ENCODE data around the gene CD52.
A peak's percentile ranks its signal among the peaks of the same experiment; 100 is the strongest.
"Not testable (repeated sequence)": the region's sequence is repeated elsewhere in the genome, so short reads cannot be mapped to it uniquely, and the experiment has no call there.

Gene CD52

GRCh38 chr1:26284597-26285347 lies 33.0 kb upstream of the CD52 start:
- peak; percentile 92 to 99 for DNase-seq

DNA sequence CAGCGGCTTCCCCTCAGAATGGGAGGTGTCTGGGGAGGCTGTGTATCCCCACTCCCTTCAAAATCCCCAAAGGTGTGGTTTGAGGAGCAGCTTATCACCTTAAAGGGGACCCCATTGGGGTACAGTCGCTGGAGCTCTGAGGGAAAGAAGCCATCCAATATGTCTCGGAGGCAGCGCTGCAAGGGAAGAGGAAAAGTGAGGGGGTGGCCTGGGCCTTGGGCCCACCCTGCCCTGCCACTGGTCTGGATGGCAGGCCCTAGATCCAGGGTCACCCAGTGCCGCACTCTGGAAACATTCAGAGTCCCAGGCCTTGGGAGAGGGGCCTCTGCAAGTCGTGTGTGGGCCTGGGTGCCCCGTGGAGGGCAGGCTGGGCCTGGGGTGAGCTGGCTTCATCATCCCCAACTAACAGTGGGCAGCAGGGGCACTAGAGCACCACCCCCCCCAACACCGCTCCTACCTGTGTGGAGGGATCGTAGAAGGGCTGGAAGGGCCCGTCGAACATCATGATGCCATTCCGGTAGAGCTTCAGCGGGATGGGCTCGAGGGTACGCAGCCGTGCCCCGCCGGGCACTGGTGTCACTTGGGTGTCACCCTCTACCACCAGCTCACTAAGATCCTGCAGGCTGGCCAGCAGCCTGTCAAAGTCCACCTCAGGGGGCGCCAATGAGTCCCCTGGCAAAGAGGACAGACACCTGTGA lies 32.2 kb upstream of the CD52 start:
- DNase-seq = no peak

GRCh38 chr1:26286064-26286416 lies 31.7 kb upstream of the CD52 start:
- DNase-seq = no peak

DNA sequence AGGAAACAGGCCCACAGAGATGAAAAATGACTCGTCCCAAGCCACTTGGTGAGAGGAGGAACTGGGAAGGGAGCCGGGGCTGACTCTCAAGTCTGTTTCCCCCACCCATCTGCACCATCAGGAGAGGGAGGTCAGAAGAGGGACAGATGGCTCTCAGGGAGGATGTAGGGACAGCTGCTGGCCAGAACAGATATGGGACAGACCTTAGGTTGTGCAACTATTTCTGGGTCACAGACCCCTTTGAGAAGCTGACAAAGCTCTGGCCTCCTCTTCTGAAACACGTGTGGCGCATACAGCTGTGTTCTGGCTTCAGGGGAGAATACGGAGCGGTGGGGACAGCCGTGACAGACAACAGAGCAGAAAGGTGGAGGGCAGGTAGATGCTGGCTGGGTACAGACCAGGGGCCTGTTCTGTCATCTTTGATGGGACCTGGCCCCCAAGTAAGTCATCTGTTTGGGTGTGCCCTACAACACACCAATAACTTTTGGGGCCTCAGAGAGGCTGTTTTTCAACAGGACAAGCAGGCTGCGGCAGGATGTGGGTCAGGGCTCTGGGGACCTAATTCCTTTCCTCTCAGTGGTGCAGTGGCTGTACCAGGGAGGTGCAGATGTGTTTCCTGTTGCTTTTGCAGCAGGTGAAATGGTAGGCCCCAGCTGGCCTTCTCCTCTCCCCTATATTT lies 30.6 kb upstream of the CD52 start:
- peak in 1 of 2 experiments; percentile 47 for DNase-seq

GRCh38 chr1:26287811-26288210 lies 29.9 kb upstream of the CD52 start:
- no peak for DNase-seq

GRCh38 chr1:26288311-26288941 lies 29.3 kb upstream of the CD52 start:
- peak; percentile 57 to 82 for DNase-seq

DNA sequence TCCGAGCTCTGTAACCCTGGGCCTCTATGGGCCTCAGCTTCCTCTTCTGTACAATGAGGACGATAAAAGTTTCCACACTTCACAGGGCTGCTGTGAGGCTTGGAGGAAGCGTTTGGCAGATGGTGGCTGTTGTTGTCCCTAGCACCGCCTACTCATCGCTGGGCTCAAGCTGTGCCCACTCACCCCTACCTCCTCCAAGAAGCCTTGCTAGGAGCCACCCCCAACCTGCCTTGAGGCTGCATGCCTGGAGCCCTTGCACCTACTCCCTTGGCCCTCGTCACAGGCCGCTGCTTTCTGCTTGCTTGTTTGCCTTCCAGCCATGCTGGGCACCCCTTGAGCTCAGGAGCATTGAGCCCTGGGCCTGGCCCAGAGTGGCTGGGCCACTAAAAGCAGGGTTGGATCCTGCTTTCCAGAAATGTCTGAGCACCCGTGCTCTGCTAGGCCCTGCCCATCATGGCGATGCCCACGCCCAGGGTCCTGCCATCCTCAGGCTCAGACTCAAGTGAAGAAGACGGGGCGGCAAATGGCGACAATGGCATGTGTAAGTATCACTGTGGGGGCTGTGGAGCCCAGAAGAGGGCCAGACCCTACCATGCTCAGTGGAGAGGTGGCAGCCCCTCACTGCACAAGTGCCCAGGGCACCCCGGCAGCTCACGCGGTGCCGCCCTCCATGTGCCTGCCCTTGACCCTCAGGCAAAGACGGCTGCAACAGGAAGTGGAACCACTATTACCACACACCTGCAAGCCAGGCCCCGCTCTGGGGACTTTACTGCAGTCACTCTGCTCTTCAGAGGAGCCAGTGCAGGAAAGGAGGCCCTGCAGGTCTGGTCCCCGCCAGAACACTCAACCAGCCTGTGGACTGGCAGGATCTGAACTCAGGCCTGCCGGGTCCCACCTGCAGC lies 28.3 kb upstream of the CD52 start:
- DNase-seq = no peak

DNA sequence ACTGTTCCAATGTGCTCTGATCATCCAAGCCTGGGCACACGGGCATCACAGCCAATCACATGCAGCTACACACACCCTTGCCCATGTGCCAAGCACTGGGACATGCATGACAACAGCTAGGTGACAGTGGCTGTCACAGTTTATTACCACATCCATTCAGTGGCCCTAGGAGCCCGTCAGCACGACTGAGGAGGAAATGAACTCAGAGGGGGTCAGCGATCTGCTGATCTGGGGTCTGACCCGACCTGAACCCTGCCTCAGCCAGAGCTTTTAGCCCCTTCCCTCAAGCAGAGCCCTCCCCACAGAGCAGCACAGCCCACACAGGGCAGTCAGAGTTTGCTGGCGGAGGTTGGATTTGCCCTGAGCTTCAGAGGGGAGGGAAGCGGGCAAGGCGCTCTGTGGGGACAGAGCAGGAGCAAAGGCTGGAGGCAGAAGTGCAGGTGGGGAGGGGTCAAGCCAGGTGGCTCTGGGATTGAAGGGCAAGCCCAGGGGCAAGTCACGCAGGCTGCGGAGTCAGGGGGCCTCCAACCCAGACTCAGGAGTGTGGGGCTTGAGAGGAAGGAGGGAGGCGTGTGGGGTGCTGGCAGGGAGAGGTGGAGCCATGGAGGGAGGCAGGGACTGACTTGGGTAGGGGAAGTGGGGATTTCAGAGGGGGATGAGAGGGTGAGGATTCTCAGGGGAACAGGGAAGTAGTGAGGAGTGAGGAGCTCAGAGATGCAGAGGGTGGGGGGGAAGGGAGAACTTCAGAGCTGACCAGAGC lies 27.5 kb upstream of the CD52 start:
- DNase-seq = no peak

DNA sequence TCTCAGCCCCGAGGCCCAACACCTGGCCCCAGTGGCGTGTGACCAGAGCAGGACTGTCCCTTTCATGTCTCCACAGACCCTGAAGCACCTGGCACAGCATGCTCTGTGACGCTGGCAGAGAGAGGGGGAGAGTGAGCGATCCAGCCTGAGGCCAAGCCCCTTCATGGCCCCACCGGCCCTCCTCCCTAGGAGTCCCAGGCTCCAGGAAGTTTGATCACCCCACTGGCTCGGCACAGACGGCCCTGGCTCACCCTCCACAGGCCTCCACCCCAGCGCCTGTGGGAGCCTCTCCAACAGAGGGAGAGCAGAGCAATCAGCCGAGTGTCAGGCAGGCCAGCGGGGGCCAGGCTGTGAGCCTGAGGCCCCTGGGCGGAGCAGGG lies 26.9 kb upstream of the CD52 start:
- DNase-seq = no peak

DNA sequence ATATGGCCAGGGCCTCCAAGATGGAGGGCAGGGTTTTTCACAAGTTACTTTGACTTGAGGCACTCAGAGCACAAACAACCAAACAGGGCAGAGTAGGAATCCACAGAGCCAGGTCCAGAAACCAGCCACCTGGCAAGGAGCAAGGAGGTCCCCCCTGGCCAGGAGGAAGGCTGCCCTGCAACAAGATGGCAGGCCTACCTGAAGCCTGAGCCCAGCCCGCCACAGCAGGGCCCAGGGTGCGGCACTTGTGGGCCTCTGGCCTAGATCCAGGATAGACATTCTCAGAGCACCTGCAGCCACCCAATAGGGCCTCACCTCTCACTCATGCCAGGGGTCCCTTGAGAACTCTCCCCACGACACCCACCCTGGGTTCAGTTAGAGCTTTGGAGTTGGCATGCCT lies 26.3 kb upstream of the CD52 start:
- DNase-seq = no peak

DNA sequence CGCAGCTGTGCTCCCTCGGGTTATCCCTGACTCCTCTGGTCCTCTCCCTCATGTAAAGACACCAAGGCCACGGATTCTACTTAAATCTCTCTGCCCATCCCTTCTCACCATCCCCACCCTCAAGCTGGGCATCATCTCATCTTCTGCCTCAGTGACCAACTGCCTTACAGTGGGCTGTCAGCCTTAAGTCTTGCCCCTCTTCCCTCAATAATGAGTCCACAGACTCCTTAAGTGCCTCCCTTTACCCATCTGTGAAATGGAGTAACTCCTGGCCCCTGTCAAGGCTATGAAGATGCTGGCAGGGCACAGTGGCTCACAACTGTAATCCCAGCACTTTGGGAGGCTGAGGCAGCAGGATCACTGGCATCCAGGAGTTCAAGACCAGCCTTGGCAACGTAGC lies 25.8 kb upstream of the CD52 start:
- no peak for DNase-seq

- not testable (repeated sequence) for DNase-seq
Observed at GRCh38 chr1:26292735-26293134, 25.0 kb upstream of the CD52 start.

DNA sequence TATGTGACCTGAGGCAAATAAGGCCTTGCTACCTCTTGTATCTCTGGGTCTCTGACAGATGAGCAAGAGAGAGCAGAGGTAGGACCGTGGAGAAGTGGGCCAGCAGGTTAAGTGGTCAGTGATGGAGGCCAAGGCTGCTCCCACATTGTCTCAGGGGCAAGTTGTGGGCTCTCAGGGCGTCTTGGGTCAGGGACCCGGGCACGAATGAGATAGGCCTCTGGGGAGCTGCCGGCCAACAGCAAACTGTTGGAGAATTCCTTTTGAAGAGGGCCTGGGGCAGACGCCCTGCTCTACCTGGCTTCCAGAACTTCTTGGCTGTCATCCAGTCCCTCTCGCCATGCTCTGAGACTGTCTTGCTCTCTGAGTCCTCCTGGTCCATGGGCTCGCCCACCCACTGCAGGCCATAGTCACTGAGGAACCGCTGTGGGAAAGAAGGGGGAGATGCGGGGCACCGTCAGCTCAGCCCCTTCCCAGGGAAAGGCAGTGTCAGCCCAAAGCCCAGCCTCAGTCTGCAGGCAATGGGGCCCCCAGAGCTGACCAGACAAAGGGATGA lies 23.8 kb upstream of the CD52 start:
- DNase-seq = no peak

DNA sequence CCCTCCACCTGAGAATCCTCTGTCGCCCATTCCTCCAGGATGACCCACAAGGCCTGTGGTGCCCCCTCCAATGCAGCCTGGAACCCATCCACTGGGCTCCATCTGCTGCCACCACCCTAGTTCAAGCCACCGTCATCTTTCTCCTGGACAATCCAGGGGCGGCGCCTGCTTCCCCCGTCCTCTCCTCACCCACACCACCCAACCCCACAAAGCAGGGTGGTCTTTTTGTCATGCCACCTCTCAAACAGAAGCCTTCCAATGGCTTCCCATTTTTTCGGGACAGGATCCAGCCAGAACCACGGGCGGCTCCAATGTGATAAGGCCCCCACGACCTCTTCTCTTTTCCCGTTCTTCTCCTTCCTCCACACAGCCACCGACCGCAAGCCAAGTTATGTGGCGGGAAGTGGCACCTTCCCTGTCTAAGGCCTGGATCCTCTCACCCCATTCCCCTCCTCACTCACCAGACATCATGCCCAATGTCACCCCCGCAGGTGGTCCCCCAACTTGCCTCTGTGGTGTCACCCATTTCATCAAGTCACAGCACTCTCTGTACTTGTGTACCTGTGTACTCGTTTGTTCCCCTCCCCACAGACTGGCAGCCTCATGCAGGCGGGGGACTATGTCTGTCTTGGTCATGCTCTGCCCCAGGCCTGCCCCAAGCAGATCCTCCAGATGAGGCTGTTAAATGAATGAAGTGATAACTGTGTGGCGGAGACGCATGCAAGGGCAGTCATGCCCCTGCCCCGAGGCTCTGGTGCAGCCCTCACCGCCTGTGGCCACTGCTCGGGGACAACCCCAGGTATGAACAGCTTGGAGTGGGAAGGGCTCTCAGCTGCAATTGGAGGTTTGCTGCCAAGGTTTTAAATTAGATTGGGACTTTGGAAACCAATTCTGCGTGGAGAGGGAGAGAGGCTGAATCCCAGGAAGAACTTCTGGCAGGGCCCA lies 22.3 kb upstream of the CD52 start:
- DNase-seq = no peak

GRCh38 chr1:26296340-26297056 lies 21.3 kb upstream of the CD52 start:
- no peak for DNase-seq

- DNase-seq = no peak
Observed at GRCh38 chr1:26297057-26297790, 20.5 kb upstream of the CD52 start.

DNA sequence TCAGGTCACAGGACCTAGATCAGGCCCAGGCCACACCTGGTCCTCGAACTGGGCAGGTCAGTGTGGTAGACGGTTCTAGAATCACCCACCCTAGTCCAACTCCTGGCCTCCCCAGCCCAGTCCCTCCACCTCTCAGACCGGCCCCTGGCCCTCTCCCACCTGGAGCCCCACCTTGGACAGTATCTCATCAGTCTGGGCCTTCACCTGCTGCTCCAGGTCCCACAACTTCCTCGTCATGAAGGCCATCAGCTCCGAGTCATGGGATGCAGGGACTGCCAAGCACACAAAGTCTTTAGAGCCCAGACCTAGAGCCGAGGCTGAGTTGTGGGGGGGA lies 20.0 kb upstream of the CD52 start:
- DNase-seq = no peak

DNA sequence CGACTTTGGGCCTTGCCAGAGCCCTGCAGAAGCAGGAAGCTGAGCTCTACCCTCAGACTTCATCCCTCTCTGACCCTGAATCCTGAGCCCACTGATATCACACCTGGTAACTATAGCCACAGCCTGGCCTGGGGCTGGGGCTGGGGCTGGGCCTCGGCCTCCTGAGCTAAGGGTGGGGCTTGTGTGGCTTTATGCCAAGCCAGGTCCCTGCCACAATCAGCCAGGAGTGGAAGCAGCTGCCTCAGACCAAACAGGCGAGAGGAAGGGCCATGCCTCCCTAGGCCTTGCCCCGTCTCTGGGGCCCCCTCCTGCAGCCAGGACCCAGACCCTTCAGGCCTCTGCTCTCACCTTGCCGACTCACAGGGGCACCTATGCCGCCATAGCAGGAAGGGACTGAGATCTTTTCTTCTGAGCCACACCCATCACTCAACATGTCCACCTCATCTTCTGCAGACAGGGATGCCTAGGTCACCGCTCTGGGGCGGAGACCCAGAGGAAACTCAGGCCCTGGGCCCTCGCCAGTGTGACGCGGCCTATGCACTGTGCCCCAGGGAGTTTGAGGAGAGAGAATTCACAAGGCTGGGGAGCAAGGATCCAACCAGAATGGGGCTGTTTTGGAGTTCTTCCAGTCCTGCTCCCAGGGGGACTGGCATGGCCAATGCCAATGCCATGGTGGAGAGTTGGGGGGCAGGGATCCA lies 17.0 kb upstream of the CD52 start:
- DNase-seq = no peak
